Measurements from ENCODE around the gene DALRD3. TPM values are rescaled to one million over a fixed set of nuclear protein-coding genes. Genes with fewer than 3 reads are reported as not detected.

Gene DALRD3
- polyA plus RNA-seq, 1 of the 3 experiments (the other 2 are of a cell fraction): 82.7 TPM

DNA sequence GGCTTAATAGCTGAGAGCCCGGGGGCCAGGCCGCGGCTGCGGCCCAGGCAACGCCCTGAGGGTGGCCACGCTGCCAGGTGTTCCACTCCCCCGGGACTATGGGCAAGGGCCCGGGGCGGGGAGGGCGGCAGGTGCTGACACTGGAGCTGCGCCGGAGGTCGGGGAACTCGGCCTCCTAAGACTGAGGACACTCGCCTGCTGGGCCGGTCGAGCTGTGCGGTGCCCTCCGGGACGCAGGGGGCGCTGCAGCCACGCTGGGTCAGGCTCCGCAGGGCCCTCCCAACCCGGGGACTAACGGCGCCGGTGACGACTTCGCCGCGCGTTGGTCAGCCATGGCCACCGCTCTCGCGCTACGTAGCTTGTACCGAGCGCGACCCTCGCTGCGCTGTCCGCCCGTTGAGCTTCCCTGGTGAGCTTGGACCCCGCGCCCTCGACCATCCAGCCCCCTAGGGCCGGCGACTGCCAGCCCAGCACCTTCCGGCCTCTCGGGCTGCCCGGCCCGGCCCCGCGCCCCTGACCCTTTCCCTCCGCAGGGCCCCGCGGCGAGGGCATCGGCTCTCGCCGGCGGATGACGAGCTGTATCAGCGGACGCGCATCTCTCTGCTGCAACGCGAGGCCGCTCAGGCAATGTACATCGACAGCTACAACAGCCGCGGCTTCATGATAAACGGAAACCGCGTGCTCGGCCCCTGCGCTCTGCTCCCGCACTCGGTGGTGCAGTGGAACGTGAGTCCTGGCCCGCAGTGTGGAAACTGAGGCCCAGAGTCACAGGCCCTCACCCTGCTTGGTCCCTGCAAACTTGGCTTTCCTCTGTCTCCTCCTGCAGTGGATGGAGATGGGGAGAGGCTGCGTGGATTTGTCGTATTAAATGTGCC lies 3.7 kb upstream of the DALRD3 start, which contains the start of gene NDUFAF3:
Gene NDUFAF3 (plus strand): TSS at position 309 of the 875 bp plus-strand sequence. CDS start 24 bp downstream, at position 333.
- H3K4me1 ChIP-seq (ENCODE audit: control insufficient read depth in 1 of 2, insufficient read depth in 2 of 2, low read depth in 1 of 2, low read length in 1 of 2): peaks cover under 1 to 35% of the 10 kb centered on the region in 2 experiments; a peak in 1 of 4 replicates
- H3K27ac ChIP-seq (ENCODE audit: low read depth in 2 of 2, low read length in 1 of 2): peak within 1 kb of the TSS; percentile 99
- peaks cover 81% of the 10 kb centered on the region for H3K79me2 ChIP-seq (ENCODE audit: insufficient read depth)
- H3K9me3 ChIP-seq: no peaks in the 10 kb centered on the region
- ChIA-PET CTCF (interaction anchor here (0.6 to 14.2 kb wide), 24 partner anchors 9 to 428 kb away, joined by 3 to 114 read pairs (median 4); partner anchors contain the start of genes KLHDC8B, LAMB2, P4HTM and QRICH1), POLR2A (interaction anchor here (0.5 to 4.6 kb wide), 13 partner anchors 7 to 702 kb away, joined by 3 to 80 read pairs (median 4); partner anchors contain the start of genes COL7A1, GMPPB, GPX1 and IMPDH2)
- peak within 1 kb of the TSS; percentile 87 to 94 for H3K4me3 ChIP-seq (ENCODE audit: low read depth in 2 of 2, low read length in 1 of 2)
- peaks cover 36 to 38% of the 10 kb centered on the region in 2 experiments for H3K36me3 ChIP-seq (replicated peaks in 1 of 2; ENCODE audit: control insufficient read depth in 1 of 2, insufficient read depth in 2 of 2, low read length in 1 of 2)
- H3K27me3 ChIP-seq (ENCODE audit: insufficient read depth): no peaks in the 10 kb centered on the region
- peak; percentile 95 for DNase-seq
- H3K4me2 ChIP-seq: peak within 1 kb of the TSS; percentile 97
- H3F3A ChIP-seq (replicated peaks; ENCODE audit: insufficient read depth): peaks cover 42% of the 10 kb centered on the region
- H4K20me1 ChIP-seq (ENCODE audit: insufficient read depth): no peaks in the 10 kb centered on the region
- no peaks in the 10 kb centered on the region for H3K9me2 ChIP-seq
- whole genome bisulfite sequencing (ENCODE audit: low lambda C conversion rate): under 1% methylated on average over 18 of the region's 83 CpGs
- peak within 1 kb of the TSS; percentile 99 for H3K9ac ChIP-seq
- peak within 1 kb of the TSS; percentile 92 for H2AFZ ChIP-seq (ENCODE audit: low read depth)
- TF ChIP-seq, protein P1, sequence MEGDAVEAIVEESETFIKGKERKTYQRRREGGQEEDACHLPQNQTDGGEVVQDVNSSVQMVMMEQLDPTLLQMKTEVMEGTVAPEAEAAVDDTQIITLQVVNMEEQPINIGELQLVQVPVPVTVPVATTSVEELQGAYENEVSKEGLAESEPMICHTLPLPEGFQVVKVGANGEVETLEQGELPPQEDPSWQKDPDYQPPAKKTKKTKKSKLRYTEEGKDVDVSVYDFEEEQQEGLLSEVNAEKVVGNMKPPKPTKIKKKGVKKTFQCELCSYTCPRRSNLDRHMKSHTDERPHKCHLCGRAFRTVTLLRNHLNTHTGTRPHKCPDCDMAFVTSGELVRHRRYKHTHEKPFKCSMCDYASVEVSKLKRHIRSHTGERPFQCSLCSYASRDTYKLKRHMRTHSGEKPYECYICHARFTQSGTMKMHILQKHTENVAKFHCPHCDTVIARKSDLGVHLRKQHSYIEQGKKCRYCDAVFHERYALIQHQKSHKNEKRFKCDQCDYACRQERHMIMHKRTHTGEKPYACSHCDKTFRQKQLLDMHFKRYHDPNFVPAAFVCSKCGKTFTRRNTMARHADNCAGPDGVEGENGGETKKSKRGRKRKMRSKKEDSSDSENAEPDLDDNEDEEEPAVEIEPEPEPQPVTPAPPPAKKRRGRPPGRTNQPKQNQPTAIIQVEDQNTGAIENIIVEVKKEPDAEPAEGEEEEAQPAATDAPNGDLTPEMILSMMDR (IDR thresholded peaks at IDR 0.05): peak; percentile 88
- TF ChIP-seq, protein P2, sequence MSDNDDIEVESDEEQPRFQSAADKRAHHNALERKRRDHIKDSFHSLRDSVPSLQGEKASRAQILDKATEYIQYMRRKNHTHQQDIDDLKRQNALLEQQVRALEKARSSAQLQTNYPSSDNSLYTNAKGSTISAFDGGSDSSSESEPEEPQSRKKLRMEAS (IDR thresholded peaks at IDR 0.05; ENCODE audit: low read depth): peak; percentile 70
- TF ChIP-seq GABPA (IDR thresholded peaks at IDR 0.05; ENCODE audit: low read depth) (peak; percentile 46; the same call in 1 of the 2 replicates), TAF1 (IDR thresholded peaks at IDR 0.05; ENCODE audit: borderline replicate concordance, low read depth, low read length) (peak; percentile 92), GATA2 (CRISPR knock-in tag; IDR thresholded peaks at IDR 0.05) (no peak), CHD2 (IDR thresholded peaks at IDR 0.05; ENCODE audit: low read length, partially characterized antibody) (peak; percentile 94), ELF1 (IDR thresholded peaks at IDR 0.05) (no peak), YY1 (IDR thresholded peaks at IDR 0.05; ENCODE audit: low read depth) (peak; percentile 87), SIN3A (IDR thresholded peaks at IDR 0.05; ENCODE audit: borderline replicate concordance, low read depth, low read length) (peak; percentile 75; the same call in 1 of the 2 replicates), TEAD4 (IDR thresholded peaks at IDR 0.05; ENCODE audit: borderline replicate concordance, insufficient read depth) (no peak), FOXM1 (IDR thresholded peaks at IDR 0.05; ENCODE audit: low read depth) (peak; percentile 14; the same call in 1 of the 2 replicates), RCOR1 (IDR thresholded peaks at IDR 0.05; ENCODE audit: low read length) (peak; percentile 7; the same call in 1 of the 2 replicates), NFIC (IDR thresholded peaks at IDR 0.05; ENCODE audit: borderline replicate concordance) (no peak), EP300 (IDR thresholded peaks at IDR 0.05; ENCODE audit: borderline replicate concordance in 1 of 2, low read depth in 1 of 2, low read length in 1 of 2) (peak in 1 of 2 experiments; percentile 33; a peak in 1 of 4 replicates), RXRA (IDR thresholded peaks at IDR 0.05; ENCODE audit: borderline replicate concordance, low read depth) (no peak), MXI1 (IDR thresholded peaks at IDR 0.05; ENCODE audit: low read depth, low read length) (peak; percentile 49; the same call in 1 of the 2 replicates), SMC3 (IDR thresholded peaks at IDR 0.05; ENCODE audit: low read depth, low read length) (peak; percentile 13), POLR2AphosphoS5 (IDR thresholded peaks at IDR 0.05; ENCODE audit: low read depth, low read length) (peak; percentile 49; the same call in 1 of the 2 replicates)
- TF ChIP-seq, protein P3, sequence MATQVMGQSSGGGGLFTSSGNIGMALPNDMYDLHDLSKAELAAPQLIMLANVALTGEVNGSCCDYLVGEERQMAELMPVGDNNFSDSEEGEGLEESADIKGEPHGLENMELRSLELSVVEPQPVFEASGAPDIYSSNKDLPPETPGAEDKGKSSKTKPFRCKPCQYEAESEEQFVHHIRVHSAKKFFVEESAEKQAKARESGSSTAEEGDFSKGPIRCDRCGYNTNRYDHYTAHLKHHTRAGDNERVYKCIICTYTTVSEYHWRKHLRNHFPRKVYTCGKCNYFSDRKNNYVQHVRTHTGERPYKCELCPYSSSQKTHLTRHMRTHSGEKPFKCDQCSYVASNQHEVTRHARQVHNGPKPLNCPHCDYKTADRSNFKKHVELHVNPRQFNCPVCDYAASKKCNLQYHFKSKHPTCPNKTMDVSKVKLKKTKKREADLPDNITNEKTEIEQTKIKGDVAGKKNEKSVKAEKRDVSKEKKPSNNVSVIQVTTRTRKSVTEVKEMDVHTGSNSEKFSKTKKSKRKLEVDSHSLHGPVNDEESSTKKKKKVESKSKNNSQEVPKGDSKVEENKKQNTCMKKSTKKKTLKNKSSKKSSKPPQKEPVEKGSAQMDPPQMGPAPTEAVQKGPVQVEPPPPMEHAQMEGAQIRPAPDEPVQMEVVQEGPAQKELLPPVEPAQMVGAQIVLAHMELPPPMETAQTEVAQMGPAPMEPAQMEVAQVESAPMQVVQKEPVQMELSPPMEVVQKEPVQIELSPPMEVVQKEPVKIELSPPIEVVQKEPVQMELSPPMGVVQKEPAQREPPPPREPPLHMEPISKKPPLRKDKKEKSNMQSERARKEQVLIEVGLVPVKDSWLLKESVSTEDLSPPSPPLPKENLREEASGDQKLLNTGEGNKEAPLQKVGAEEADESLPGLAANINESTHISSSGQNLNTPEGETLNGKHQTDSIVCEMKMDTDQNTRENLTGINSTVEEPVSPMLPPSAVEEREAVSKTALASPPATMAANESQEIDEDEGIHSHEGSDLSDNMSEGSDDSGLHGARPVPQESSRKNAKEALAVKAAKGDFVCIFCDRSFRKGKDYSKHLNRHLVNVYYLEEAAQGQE (IDR thresholded peaks at IDR 0.05; ENCODE audit: low read depth, low read length): 0 out of 2 replicates have a peak, but pooled peaks have one; percentile 1
- TF ChIP-seq, protein P4, sequence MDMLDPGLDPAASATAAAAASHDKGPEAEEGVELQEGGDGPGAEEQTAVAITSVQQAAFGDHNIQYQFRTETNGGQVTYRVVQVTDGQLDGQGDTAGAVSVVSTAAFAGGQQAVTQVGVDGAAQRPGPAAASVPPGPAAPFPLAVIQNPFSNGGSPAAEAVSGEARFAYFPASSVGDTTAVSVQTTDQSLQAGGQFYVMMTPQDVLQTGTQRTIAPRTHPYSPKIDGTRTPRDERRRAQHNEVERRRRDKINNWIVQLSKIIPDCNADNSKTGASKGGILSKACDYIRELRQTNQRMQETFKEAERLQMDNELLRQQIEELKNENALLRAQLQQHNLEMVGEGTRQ (IDR thresholded peaks at IDR 0.05; ENCODE audit: borderline replicate concordance, low read depth, low read length): no peak
- TF ChIP-seq, protein P5, sequence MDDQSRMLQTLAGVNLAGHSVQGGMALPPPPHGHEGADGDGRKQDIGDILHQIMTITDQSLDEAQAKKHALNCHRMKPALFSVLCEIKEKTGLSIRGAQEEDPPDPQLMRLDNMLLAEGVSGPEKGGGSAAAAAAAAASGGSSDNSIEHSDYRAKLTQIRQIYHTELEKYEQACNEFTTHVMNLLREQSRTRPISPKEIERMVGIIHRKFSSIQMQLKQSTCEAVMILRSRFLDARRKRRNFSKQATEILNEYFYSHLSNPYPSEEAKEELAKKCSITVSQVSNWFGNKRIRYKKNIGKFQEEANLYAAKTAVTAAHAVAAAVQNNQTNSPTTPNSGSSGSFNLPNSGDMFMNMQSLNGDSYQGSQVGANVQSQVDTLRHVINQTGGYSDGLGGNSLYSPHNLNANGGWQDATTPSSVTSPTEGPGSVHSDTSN (IDR thresholded peaks at IDR 0.05): no peak

Data from SK-N-SH (cell line).